Gastroesophageal sphincter (tissue), 4 donors: Measurements from ENCODE around the gene MRPL37. TPM values are rescaled to one million over a fixed set of nuclear protein-coding genes. Genes with fewer than 3 reads are reported as not detected.
A peak's percentile ranks its signal among the peaks of the same experiment; 100 is the strongest.
"Not testable (repeated sequence)": the region's sequence is repeated elsewhere in the genome, so short reads cannot be mapped to it uniquely, and the experiment has no call there.

Experiments
- ATAC-seq: fragments of 150-250 bp; one replicate; pipeline ENCODE4 v1.9.1; 2016; ENCODE audit warnings: mild to moderate bottlenecking, moderate library complexity
- H3K27ac ChIP-seq, 4 donors: fragments of 200-600 bp; sonication (generic) in 3 of 4; 1 replicate in 3 of 4; 2 replicates in 1 of 4; pipeline ENCODE4 v1.5.1; 2016 to 2019
- H3K27me3 ChIP-seq: fragments of 200-600 bp; sonication (generic); one replicate; pipeline ENCODE4 v1.5.1; 2019
- H3K36me3 ChIP-seq, 2 donors: fragments of 200-600 bp; sonication (generic); one replicate each; pipeline ENCODE4 v1.5.1; 2019; ENCODE audit warnings: control low read depth in 1 of 2
- H3K4me1 ChIP-seq, 3 donors: fragments of 200-600 bp; sonication (generic); 1 replicate in 2 of 3; 2 replicates in 1 of 3; pipeline ENCODE4 v1.5.1; 2016 to 2019; ENCODE audit warnings: control low read depth in 2 of 3
- H3K4me3 ChIP-seq, 2 donors: fragments of 200-600 bp; sonication (generic); one replicate each; pipeline ENCODE4 v1.5.1; 2019; ENCODE audit warnings: mild to moderate bottlenecking in 1 of 2, moderate library complexity in 1 of 2
- H3K9me3 ChIP-seq, 3 donors: fragments of 200-600 bp; sonication (generic); one replicate each; pipeline ENCODE4 v1.5.1; 2017 to 2019; ENCODE audit warnings: control low read depth in 2 of 3
- EP300 ChIP-seq: sonication (generic); formaldehyde crosslinking; IDR thresholded peaks from one replicate; pipeline ENCODE4 v1.6.1; 2017; ENCODE audit warnings: antibody characterized with exemption, mild to moderate bottlenecking
- POLR2A ChIP-seq, 2 donors: fragments of 450-650 bp; IDR thresholded peaks; one replicate each; pipeline ENCODE4 v1.6.1; 2017; ENCODE audit warnings: antibody characterized with exemption in 2 of 2, mild to moderate bottlenecking in 2 of 2, moderate library complexity in 1 of 2
- POLR2AphosphoS5 ChIP-seq: sonication (generic); formaldehyde crosslinking; IDR thresholded peaks from one replicate; pipeline ENCODE4 v1.6.1; 2017; ENCODE audit warnings: antibody characterized with exemption
- WGBS, 2 donors: methylation state at CpG; one replicate each; pipeline ENCODE4 v1.1.5; 2018; ENCODE audit warnings: low coverage in 1 of 2; 5-methylcytosine and 5-hydroxymethylcytosine counted together
- total RNA-seq, 4 donors: library from RNA; depleted of rRNA; stranded (reverse); fragments of >200 nt; gene quantifications; one replicate each; pipeline ENCODE4 v1.1.0, GENCODE V29; 2016
- TF ChIP-seq, protein P1 (sequence below), 4 experiments: fragments of 200-600 bp in 2 of 4; fragments of 450-650 bp in 2 of 4; sonication (generic) in 1 of 4; IDR thresholded peaks; one replicate each; pipeline ENCODE4 v1.5.1; 2017 to 2019; ENCODE audit warnings: antibody characterized with exemption in 4 of 4, mild to moderate bottlenecking in 2 of 4, moderate library complexity in 2 of 4

Gene MRPL37
- total RNA-seq, 4 donors from 2014 or later = 37.3 to 64.5 (median 52.0) TPM

DNA sequence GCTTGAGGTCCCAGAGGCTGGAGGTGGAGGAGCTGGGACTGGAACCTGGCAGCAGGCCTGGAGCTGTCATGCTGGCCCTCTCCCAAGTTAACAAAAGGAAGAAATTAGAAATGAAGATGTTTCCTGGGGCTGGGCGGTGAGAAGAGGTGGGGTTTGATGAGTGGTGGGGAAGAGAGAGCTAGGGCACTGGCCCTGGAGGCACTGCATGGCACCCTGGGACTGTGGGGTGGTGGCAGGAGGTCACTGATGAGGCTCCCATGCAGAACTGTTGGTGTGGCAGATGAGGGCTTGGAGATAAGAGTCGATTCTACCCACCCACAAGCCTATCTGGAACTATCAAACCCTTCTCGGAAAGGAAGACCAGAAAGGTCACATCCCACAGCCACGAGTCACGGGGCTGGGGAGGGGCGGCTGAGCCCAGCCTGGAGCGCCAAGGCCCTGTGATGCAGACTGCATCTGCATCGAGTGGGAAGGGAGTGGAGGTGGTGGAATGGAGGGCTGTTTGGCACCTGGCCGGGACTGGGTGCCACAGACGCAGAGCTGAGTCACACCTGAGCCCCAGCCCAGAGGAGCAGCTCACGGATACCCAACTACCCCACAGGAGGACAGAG, 29.4 kb downstream of the MRPL37 start:
- Histone ChIP-seq H3K4me3 (no peak overlapping the region), H3K27ac (peak overlapping the region in 2 of 4 donors; percentile 18 to 43), H3K4me1 (peaks cover 0 to 32% (median 5%) of the 10 kb centered on the region in 3 donors), H3K36me3 (peaks cover 0 to 38% of the 10 kb centered on the region in 2 donors), H3K9me3 (no peaks in the 10 kb centered on the region), H3K27me3 (no peaks in the 10 kb centered on the region)
- 28% methylated on average over 6 of the region's 11 CpGs; no CpG with 5 or more reads in 1 of the 2 donors for WGBS, 2 donors
- ATAC-seq = peak; percentile 41
- TF ChIP-seq POLR2A (IDR thresholded peaks at IDR 0.05) (no peak), POLR2AphosphoS5 (peak; percentile 4)
- TF ChIP-seq, protein P1, sequence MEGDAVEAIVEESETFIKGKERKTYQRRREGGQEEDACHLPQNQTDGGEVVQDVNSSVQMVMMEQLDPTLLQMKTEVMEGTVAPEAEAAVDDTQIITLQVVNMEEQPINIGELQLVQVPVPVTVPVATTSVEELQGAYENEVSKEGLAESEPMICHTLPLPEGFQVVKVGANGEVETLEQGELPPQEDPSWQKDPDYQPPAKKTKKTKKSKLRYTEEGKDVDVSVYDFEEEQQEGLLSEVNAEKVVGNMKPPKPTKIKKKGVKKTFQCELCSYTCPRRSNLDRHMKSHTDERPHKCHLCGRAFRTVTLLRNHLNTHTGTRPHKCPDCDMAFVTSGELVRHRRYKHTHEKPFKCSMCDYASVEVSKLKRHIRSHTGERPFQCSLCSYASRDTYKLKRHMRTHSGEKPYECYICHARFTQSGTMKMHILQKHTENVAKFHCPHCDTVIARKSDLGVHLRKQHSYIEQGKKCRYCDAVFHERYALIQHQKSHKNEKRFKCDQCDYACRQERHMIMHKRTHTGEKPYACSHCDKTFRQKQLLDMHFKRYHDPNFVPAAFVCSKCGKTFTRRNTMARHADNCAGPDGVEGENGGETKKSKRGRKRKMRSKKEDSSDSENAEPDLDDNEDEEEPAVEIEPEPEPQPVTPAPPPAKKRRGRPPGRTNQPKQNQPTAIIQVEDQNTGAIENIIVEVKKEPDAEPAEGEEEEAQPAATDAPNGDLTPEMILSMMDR (IDR thresholded peaks at IDR 0.05) = no peak

DNA sequence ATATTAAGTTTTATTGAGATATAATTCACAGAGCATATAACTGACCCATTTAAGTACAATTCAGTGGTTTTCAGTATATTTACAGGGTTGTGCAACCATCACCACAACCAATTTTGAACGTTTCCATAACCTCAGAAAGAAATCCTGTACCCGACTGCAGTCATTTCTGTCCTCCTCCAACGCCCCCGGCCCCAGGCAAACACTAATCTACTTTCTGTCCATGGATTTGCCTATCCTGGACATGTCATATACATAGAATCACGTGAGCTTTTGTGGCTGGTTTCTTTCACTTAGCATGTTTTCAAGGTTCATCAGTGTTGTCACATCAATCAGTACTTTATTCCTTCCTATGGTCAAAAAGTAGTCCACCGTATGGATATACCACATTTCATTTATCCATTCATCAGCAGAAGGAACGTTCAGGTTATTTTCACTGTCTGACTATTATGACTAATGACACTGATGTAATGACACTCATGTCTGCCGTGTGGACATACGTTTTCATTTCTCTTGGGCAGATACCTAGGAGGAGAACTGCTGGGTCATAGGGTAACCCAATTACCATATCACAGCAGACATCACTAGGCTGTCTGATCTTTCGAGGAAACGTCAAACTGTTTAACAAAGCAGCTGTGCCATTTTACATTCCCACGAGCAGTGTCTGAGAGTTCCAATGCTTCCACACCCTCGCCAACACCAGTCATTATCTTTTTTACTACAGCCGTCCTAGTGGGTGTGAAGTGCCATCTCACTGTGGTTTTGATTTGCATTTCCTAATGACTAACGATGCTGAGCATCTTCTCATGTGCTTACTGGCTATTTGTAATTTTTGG, 30.8 kb downstream of the MRPL37 start:
- WGBS, 2 donors = 64 to 67% methylated on average over 15 of the region's 15 CpGs

DNA sequence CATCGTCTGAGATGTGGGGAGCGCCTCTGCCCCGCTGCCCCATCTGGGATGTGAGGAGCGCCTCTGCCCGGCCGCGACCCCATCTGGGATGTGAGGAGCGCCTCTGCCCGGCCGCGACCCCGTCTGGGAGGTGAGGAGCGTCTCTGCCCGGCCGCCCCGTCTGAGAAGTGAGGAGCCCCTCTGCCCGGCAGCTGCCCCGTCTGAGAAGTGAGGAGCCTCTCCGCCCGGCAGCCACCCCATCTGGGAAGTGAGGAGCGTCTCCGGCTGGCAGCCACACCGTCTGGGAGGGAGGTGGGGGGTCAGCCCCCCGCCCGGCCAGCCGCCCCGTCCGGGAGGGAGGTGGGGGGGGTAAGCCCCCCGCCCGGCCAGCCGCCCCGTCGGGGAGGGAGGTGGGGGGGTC, 33.2 kb downstream of the MRPL37 start:
- H3K27ac ChIP-seq, ATAC-seq, H3K9me3 ChIP-seq, H3K27me3 ChIP-seq, H3K4me3 ChIP-seq: not testable (repeated sequence)
- Histone ChIP-seq H3K4me1 (peaks cover 0 to 19% (median 5%) of the 10 kb centered on the region in 3 donors), H3K36me3 (peaks cover 0 to 37% of the 10 kb centered on the region in 2 donors)
- WGBS, 2 donors = no CpG with 5 or more reads among the region's 33 CpGs

More for the DNA sequence above, 30.8 kb downstream of the MRPL37 start:
- no peaks in the 10 kb centered on the region for H3K27me3 ChIP-seq
- H3K4me3 ChIP-seq = no peak overlapping the region
- TF ChIP-seq, protein P1 (IDR thresholded peaks at IDR 0.05) = no peak
- no peak for TF ChIP-seq POLR2A (IDR thresholded peaks at IDR 0.05)
- TF ChIP-seq EP300 = no peak
- no peak for TF ChIP-seq POLR2AphosphoS5
- no peaks in the 10 kb centered on the region for H3K9me3 ChIP-seq
- ATAC-seq = no peak
- peaks cover 0 to 32% (median 5%) of the 10 kb centered on the region in 3 donors for H3K4me1 ChIP-seq
- H3K36me3 ChIP-seq = peaks cover 0 to 31% of the 10 kb centered on the region in 2 donors
- H3K27ac ChIP-seq = no peak overlapping the region

DNA sequence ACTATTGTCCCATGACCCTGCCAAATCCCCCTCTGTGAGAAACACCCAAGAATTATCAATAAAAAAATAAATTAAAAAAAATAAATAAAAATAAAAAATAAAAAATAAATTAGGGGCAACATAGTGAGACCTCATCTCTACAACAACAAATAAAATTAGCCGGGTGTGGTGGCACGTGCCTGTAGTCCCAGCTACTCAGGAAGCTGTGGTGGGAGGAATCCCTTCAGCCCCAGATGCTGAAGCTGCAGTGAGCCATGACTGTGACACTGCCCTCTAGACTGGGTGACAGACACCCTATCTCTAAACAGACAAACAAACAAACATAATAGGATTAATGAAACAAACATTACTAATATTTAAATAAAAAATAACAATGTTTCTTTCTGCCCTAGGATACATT, 34.3 kb downstream of the MRPL37 start:
- 80 to 95% methylated on average over 1 to 2 of the region's 2 CpGs for WGBS, 2 donors
- H3K36me3 ChIP-seq = peaks cover 0 to 39% of the 10 kb centered on the region in 2 donors
- no peak for ATAC-seq
- no peak overlapping the region for H3K4me3 ChIP-seq
- H3K27me3 ChIP-seq = no peaks in the 10 kb centered on the region
- H3K27ac ChIP-seq = no peak overlapping the region
- H3K4me1 ChIP-seq = peaks cover 0 to 13% (median 5%) of the 10 kb centered on the region in 3 donors
- no peaks in the 10 kb centered on the region for H3K9me3 ChIP-seq
- TF ChIP-seq EP300 (no peak), POLR2AphosphoS5 (no peak), POLR2A (IDR thresholded peaks at IDR 0.05) (no peak)
- TF ChIP-seq, protein P1 (IDR thresholded peaks at IDR 0.05) = no peak

DNA sequence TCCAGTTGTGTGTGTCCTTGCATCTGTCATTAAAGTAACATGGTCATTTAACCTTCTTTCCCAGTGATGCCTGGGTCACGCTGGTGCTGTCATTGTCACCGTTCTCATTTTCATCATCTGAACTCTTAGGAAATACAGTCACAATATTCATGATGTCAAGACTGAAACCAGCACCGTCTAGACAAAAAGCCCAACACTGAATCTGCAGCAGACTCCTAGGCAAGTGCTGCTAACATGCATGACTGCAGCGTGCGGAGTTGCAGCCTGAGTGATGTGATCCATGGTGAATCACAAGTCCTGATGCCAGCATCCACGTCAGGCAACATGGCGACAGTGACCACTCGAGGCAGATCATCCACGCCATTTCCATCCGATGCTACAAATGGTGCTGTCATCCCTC, 37.6 kb downstream of the MRPL37 start:
- H3K27me3 ChIP-seq = no peaks in the 10 kb centered on the region
- H3K4me1 ChIP-seq = peaks cover 0 to 11% (median 0%) of the 10 kb centered on the region in 3 donors
- H3K27ac ChIP-seq = no peak overlapping the region
- H3K4me3 ChIP-seq = no peak overlapping the region
- TF ChIP-seq, protein P1 (IDR thresholded peaks at IDR 0.05) = no peak
- TF ChIP-seq POLR2A (IDR thresholded peaks at IDR 0.05) (no peak), EP300 (no peak), POLR2AphosphoS5 (no peak)
- 86% methylated on average over 9 of the region's 10 CpGs; no CpG with 5 or more reads in 1 of the 2 donors for WGBS, 2 donors
- H3K36me3 ChIP-seq = peaks cover 0 to 69% of the 10 kb centered on the region in 2 donors
- ATAC-seq = no peak
- H3K9me3 ChIP-seq = no peaks in the 10 kb centered on the region
